Epithelial cell of proximal tubule (primary cell): ENCODE measurements around the gene DEFB124. TPM values are rescaled to one million over a fixed set of nuclear protein-coding genes. Genes with fewer than 3 reads are reported as not detected.
A peak's percentile ranks its signal among the peaks of the same experiment; 100 is the strongest.

Experiments
- DNase-seq: peaks from one replicate; pipeline ENCODE4 v3.0.0-alpha.2; 2011; ENCODE audit warnings: low read depth
- H3K4me3 ChIP-seq: 2 replicates; pipeline ENCODE4 v1.5.1; 2011; ENCODE audit warnings: low read depth, mild to moderate bottlenecking, low read length
- total RNA-seq: library from RNA; depleted of rRNA; stranded (reverse); fragments of >200 nt; gene quantifications from 2 replicates; pipeline ENCODE4 v1.2.3, GENCODE V29; 2015
- TF ChIP-seq, protein P1 (sequence below): conservative IDR thresholded peaks from 2 replicates; pipeline ENCODE4 v1.5.1; 2012; ENCODE audit warnings: low read depth, mild to moderate bottlenecking, low read length

The DEFB124 gene
- total RNA-seq, 1 donor from 2014 or later: not detected

DNA sequence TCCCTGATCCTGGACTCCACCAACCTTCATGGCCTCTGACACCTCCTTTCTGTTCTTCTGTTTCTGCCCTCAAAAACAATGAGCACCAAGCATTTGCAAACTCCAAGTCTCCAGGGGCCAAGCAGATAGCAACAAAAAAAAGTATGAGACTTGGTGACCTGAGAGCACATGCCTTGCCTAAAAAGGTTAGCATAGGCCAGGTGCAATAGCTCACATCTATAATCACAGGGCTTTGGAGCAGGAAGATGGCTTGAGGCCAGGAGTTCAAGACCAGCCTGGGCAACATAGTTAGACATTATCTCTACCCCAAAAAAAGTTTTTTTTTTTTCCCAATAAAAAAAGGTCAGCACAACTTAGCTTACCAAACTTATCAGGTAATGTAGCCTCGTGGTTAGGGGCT lies 25.6 kb upstream of the DEFB124 start:
- no peak for DNase-seq
- TF ChIP-seq, protein P1, sequence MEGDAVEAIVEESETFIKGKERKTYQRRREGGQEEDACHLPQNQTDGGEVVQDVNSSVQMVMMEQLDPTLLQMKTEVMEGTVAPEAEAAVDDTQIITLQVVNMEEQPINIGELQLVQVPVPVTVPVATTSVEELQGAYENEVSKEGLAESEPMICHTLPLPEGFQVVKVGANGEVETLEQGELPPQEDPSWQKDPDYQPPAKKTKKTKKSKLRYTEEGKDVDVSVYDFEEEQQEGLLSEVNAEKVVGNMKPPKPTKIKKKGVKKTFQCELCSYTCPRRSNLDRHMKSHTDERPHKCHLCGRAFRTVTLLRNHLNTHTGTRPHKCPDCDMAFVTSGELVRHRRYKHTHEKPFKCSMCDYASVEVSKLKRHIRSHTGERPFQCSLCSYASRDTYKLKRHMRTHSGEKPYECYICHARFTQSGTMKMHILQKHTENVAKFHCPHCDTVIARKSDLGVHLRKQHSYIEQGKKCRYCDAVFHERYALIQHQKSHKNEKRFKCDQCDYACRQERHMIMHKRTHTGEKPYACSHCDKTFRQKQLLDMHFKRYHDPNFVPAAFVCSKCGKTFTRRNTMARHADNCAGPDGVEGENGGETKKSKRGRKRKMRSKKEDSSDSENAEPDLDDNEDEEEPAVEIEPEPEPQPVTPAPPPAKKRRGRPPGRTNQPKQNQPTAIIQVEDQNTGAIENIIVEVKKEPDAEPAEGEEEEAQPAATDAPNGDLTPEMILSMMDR: no peak
- no peak overlapping the region for H3K4me3 ChIP-seq

DNA sequence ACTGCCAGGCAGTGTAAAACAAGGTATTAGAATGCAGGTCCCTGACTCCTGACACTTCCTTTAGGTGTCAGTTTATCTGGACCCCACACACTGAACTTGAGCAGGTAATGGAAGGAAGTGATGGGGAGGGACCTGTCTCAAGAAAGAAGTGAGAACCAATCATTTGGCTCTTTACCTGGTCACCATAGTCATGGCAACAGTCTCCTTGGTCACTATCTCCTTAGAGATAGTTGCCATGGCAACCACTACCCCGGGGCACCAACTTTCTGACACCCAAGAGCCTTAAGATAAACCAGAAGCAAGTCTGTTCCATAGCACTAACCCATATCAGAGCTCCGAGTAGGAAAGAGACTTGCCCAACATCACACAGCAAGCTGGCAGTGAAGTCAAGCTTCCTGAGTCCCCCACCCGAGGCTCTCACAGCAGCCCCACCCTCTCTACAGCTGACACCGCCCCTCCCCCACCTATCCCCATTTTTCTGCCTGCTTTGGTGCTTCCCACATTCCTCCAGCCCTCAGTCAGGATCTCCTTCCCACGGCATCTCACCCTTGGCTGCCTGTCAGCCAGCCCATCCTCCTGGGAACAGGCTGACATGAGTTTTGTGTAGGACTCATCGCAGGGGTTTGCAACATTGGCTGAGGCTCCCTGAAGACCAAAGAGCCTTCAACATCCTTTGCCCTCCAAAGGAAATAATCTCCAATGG lies 23.1 kb upstream of the DEFB124 start:
- TF ChIP-seq, protein P1: no peak
- DNase-seq: no peak
- no peak overlapping the region for H3K4me3 ChIP-seq

DNA sequence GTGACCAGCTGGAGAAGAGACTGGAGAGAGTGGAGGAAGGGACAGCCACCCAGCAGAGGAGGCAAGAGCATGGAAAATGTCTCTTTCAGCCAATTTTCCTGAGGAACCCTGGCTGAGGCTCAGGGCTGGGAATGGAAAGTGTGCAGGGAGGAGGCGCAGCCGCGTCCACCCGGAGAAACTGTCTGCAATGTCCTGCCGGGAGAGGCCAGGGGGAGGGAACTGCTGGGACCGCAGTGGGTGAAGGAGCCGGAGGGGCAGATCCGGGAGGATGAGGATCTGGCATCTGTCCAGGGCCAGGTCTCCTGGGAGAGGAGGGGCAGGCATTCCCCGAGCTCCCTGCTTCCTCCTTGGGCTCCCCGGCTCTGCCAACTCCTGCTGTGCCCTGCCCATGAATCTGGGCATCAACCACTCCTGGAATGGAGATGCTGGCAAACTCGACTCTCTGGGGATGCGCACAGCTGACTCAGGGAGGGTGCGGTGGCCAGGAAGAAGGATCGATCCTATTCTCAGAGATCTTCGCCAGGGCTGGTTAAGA lies 21.9 kb upstream of the DEFB124 start:
- no peak overlapping the region for H3K4me3 ChIP-seq
- no peak for DNase-seq
- TF ChIP-seq, protein P1: no peak

DNA sequence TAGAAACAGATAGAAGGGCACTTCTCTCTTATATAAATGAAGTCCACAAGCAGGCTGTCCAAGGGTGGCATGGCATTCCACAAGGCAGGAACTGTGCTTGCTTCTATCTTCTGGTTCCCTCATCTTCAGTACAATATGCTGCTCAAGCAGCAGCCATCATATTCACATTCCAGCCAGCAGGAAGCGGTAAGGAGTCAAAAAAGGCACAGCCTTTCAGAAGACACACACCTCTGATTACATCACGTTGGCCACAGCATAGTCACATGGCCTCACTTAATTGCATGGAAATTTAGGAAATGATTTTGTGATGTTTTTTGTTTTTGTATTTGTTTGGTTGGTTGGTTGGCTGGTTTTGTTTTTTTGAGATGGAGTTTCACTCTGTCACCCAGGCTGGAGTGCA lies 19.2 kb upstream of the DEFB124 start:
- no peak for DNase-seq
- no peak overlapping the region for H3K4me3 ChIP-seq
- TF ChIP-seq, protein P1: peak; percentile 63

DNA sequence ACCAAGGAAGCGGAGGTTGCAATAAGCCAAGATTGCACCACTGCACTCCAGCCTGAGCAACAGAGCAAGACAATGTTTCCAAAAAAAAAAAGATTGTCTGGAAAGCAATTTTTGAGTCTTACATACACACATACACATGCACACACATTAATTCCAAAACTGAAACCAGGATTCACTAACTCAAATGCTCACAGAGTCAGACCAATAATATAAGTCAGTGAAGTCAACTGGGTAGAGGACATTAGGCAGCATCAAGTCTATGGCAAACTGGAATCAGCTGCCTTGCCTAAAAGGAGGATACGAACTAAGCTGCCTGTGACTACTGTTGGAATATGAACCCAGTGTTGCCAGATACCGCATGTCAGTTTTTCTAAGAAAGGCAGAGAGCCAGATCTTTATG lies 15.8 kb upstream of the DEFB124 start:
- no peak for DNase-seq
- TF ChIP-seq, protein P1: no peak
- no peak overlapping the region for H3K4me3 ChIP-seq

DNA sequence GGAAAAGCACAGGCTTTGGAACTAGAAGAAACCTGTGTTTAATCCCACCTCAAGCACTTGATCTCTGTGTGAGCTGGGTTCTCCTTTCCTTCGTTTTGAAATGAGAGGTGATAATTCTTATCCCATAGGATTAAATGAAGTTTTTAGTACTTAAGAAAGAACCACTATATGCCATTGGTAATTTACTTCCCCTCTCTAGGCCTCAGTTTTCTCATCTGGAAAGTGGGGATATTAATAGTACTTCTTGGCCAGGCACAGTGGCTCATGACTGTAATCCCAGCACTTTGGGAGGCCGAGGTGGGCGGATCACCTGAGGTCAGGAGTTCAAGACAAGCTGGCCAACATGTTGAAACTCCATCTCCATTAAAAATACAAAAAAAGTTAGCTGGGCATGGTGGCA lies 14.2 kb upstream of the DEFB124 start:
- TF ChIP-seq, protein P1: no peak
- no peak for DNase-seq

DNA sequence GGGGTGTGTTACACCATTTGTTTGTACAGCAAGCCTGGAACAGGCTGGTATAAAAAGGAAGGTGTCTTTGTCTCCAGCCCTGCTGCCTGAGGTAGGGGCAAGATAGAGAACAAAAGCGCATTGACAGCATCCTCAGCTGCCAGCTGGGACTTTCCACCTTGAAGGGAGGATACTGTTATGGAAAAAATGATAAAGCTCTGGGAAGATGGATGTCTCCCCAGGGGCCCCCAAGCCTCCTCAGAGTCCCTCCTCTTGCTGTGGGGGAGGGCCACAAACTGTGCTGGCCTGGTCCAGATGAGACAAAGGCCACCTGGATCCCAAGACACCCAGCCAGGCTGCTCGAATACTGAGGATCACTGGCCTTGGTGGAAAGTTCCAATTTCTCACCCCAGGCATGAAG lies 13.2 kb upstream of the DEFB124 start:
- H3K4me3 ChIP-seq: no peak overlapping the region
- no peak for DNase-seq
- TF ChIP-seq, protein P1: no peak

More for the DNA sequence above, 14.2 kb upstream of the DEFB124 start:
- no peak overlapping the region for H3K4me3 ChIP-seq
